Psoas muscle (tissue), 8 donors: ENCODE measurements around the gene DLEU7. TPM values are rescaled to one million over a fixed set of nuclear protein-coding genes. Genes with fewer than 3 reads are reported as not detected.

ENCODE experiments used
- ATAC-seq, 4 donors: fragments of 200-7000 bp; cut with Tn5 transposase; one replicate each; pipeline ENCODE4 v1.9.1; 2020; ENCODE audit warnings: moderate library complexity in 3 of 4, mild to moderate bottlenecking in 2 of 4
- DNase-seq, 2 donors: peaks; one replicate each; pipeline ENCODE4 v3.0.0-alpha.2; 2020
- H3K27ac ChIP-seq: fragments of 200-600 bp; one replicate; pipeline ENCODE4 v1.8.0; 2022
- H3K27me3 ChIP-seq, 3 donors: fragments of 200-600 bp in 1 of 3; one replicate each; pipeline versions ENCODE4 v1.6.1 to v1.8.0; 2013 to 2022; ENCODE audit warnings: low read length in 2 of 3, mild to moderate bottlenecking in 2 of 3, moderate library complexity in 1 of 3; ENCODE audit not compliant: insufficient read depth in 3 of 3
- H3K36me3 ChIP-seq, 2 donors: fragments of 200-600 bp in 1 of 2; one replicate each; pipeline versions ENCODE4 v1.6.1 to v1.8.0; 2013 to 2022; ENCODE audit warnings: low read depth in 1 of 2, mild to moderate bottlenecking in 1 of 2, moderate library complexity in 1 of 2; ENCODE audit not compliant: insufficient read depth in 1 of 2
- H3K4me1 ChIP-seq: fragments of 200-600 bp; one replicate; pipeline ENCODE4 v1.8.0; 2022
- H3K4me3 ChIP-seq: fragments of 200-600 bp; one replicate; pipeline ENCODE4 v1.8.0; 2022; ENCODE audit warnings: mild to moderate bottlenecking
- H3K9me3 ChIP-seq: fragments of 200-600 bp; one replicate; pipeline ENCODE4 v1.8.0; 2022
- WGBS, 3 donors: extraction: QIAGEN DNeasy Blood & Tissue Kit; methylation state at CpG; one replicate each; pipeline versions ENCODE4 v1.1.6 to v1.1.7; 2013; 5-methylcytosine and 5-hydroxymethylcytosine counted together
- intact Hi-C, 2 donors: fragments of 100-400 bp; cut with DNase I; formaldehyde crosslinking; loops; one replicate each; pipeline versions ENCODE4 v1.11.0 to v1.14.2; 2022
- polyA plus RNA-seq, 3 donors: library from polyadenylated mRNA; stranded (reverse); fragments of 200-250 nt; gene quantifications; one replicate each; pipeline ENCODE4 v1.2.3, GENCODE V29; 2013
- total RNA-seq, 4 donors: library from RNA; stranded (reverse); fragmentation: NEBNext Ultra II Directional in 2 of 4; extraction: Animal tissue kit (Norgen Biotek cat#: 25700) in 2 of 4; gene quantifications; one replicate each; pipeline versions ENCODE4 v1.2.1 to v1.2.4, GENCODE V29; 2021 to 2023
- TF ChIP-seq, protein P1 (sequence below): fragments of 200-600 bp; IDR thresholded peaks from one replicate; pipeline ENCODE4 v1.8.0; 2022; ENCODE audit warnings: antibody characterized with exemption
- donor health status: healthy with polysubstance abuse.
- donor health status: DM: no; HTN: no; CAD: no; lungs with moderate emphysema.
- donor health status: Bipolar disorder and iron deficiency.
- donor health status: healthy.
- donor health status: DM: yes; HTN: yes; CAD: no.
- donor health status: DM: no; HTN: no; CAD: no.
- donor health status: DM: no; HTN: no; CAD: no.
- donor health status: DM: yes; HTN: yes; CAD: no.

Gene DLEU7
- total and polyA plus RNA-seq, 7 donors, result 0.03 to 0.15 (median 0.05) TPM; not detected in 4

DNA sequence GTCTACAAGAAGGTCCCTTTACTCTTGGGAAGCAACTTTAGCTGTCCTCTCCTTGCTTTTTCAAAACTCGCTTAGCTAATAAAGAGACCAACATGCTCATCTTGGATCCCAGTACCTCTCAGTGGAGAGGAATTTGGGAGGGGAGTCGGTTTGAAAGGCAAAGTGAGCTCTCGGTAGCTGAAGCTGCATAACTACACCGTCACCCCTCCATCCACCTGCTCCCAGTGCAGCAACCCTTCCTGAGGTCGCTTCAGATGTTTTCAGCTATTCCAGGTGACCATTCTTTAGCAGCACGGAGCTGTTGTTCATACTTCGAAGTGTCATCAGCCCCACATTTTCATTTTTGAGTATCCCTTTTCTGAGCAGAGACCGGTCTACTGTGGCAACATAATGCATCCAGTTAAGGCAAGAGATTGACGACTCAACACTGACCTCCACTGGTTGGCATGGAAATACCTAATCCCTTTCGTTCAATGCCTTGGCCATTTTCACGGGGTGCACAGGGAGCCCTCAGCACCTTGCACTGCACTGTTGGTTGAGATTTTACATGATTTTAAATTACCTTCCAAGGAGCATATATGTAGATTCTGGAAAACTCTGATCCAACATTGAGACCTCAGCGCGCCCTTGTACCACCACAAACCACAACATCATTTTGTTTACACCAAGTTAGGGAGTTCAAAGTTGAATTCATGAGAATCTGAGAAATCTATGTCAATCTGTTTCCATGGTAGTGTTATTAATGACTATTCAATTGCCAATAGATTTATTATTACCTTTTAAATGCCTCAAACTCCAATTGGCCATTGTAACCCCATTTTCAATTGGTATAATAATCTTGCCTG, 42.2 kb downstream of the DLEU7 start:
- Histone ChIP-seq H3K27ac (no peak overlapping the region), H3K4me3 (peak overlapping the region; percentile 30), H3K9me3 (peaks cover 8% of the 10 kb centered on the region), H3K36me3 (no peaks in the 10 kb centered on the region), H3K4me1 (peaks cover 14% of the 10 kb centered on the region), H3K27me3 (no peaks in the 10 kb centered on the region)
- TF ChIP-seq, protein P1, sequence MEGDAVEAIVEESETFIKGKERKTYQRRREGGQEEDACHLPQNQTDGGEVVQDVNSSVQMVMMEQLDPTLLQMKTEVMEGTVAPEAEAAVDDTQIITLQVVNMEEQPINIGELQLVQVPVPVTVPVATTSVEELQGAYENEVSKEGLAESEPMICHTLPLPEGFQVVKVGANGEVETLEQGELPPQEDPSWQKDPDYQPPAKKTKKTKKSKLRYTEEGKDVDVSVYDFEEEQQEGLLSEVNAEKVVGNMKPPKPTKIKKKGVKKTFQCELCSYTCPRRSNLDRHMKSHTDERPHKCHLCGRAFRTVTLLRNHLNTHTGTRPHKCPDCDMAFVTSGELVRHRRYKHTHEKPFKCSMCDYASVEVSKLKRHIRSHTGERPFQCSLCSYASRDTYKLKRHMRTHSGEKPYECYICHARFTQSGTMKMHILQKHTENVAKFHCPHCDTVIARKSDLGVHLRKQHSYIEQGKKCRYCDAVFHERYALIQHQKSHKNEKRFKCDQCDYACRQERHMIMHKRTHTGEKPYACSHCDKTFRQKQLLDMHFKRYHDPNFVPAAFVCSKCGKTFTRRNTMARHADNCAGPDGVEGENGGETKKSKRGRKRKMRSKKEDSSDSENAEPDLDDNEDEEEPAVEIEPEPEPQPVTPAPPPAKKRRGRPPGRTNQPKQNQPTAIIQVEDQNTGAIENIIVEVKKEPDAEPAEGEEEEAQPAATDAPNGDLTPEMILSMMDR, result peak; percentile 73
- ATAC-seq, result peak; percentile 83 to 96 (median 90)
- 28 to 34% (median 30%) methylated on average over 13 of the region's 13 CpGs for WGBS, 3 donors
- no peak for DNase-seq
- intact Hi-C loops, result loop anchor here in 1 of 2 donors (5.0 to 10.0 kb wide), 3 partner anchors 269 to 824 kb away; no protein-coding TSS in a partner anchor

DNA sequence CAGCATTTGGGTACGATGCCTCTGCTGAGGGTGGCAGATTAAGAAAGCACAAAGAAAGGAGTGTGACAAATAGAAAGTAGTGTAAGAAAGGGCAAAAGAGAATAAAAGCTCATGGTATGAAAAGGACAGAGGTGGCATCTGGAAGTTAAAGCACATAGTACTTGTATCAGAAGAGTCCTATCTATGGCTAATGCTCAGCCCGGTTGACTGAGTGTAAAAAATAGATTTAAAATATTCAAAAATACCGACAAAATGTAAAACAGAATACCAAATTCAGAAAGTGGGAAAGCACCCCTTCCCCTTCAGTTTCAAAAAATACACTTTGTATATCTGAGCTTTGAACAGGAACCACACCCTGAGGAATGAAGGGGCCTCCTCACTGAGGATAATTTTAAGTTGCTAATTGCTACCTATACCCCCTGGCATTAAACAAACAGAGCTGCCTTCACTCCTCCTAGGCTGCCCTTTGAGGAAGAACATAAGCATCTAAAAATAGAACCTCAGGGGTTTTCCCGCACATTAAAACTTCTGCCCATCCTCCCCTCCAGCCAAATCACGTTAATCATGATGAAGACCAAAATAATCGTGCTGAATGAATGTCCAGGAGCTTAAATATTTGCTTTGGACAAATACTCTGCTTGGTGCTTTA, 43.3 kb downstream of the DLEU7 start:
- Histone ChIP-seq H3K27me3 (no peaks in the 10 kb centered on the region), H3K36me3 (no peaks in the 10 kb centered on the region), H3K4me1 (peaks cover 14% of the 10 kb centered on the region), H3K4me3 (no peak overlapping the region), H3K27ac (no peak overlapping the region), H3K9me3 (peaks cover 3% of the 10 kb centered on the region)
- ATAC-seq, result peak in 3 of 4 donors; percentile 32 to 57 (median 51)
- intact Hi-C loops, result loop anchor here in 1 of 2 donors (5.0 to 10.0 kb wide), 3 partner anchors 268 to 823 kb away; no protein-coding TSS in a partner anchor
- TF ChIP-seq, protein P1, result no peak
- 45 to 52% (median 47%) methylated on average over 6 of the region's 6 CpGs for WGBS, 3 donors
- DNase-seq, result no peak

DNA sequence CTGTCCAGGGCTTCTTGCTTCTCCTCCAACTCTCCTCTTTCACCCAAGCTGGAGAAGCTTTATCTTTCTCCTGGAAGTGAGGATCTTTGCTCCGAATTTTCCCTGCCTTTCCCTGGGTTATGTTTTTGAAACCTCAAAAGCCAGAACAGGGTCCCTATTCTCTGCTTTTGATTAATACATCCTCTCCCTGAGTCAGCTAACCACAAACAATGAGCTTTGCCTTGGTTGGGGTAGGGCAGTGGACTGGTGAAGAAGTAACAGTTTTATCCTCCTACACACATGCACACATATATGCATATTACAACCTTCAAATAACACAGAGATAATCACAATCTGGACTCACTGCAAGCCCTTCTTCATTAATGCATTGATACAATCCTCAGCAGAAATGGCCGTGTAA, 44.6 kb downstream of the DLEU7 start:
- no peak for ATAC-seq
- TF ChIP-seq, protein P1, result no peak
- no peak overlapping the region for H3K4me3 ChIP-seq
- no peak for DNase-seq
- intact Hi-C loops, result loop anchor here in 1 of 2 donors (10.0 kb wide), 1 partner anchor 244 kb away; no protein-coding TSS in a partner anchor
- no peaks in the 10 kb centered on the region for H3K27me3 ChIP-seq
- 88 to 98% (median 98%) methylated on average over 2 of the region's 2 CpGs for whole genome bisulfite sequencing, 3 donors
- no peak overlapping the region for H3K27ac ChIP-seq
- no peaks in the 10 kb centered on the region for H3K36me3 ChIP-seq
- H3K9me3 ChIP-seq, result no peaks in the 10 kb centered on the region
- peaks cover 14% of the 10 kb centered on the region for H3K4me1 ChIP-seq

DNA sequence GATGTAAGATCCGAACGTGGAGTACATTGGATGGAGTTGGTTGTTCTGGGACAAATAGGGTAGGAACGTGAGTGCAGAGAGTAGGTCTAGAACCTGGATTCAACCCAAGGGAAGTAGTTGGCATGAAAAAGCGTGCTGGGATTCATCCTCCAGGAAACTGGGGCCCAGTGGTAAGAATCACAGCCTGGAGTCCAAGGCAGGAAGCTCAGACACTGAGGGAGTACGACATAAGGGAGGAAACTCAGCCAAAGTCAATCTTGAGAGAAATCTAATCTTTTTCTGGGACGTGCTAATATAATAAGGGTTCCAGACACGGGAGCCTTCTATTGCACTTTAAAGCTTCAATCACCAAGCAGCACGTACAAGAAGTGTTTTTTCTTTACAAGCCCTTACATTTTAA, 46.4 kb downstream of the DLEU7 start:
- TF ChIP-seq, protein P1, result no peak
- Histone ChIP-seq H3K4me1 (peaks cover 14% of the 10 kb centered on the region), H3K27me3 (no peaks in the 10 kb centered on the region), H3K36me3 (no peaks in the 10 kb centered on the region), H3K27ac (no peak overlapping the region), H3K9me3 (no peaks in the 10 kb centered on the region), H3K4me3 (no peak overlapping the region)
- DNase-seq, result no peak
- ATAC-seq, result no peak
- WGBS, 3 donors, result 49 to 56% (median 54%) methylated on average over 8 of the region's 8 CpGs
- intact Hi-C loops, result loop anchor here in 1 of 2 donors (10.0 kb wide), 1 partner anchor 242 kb away; no protein-coding TSS in a partner anchor
